ENCODE measurements around the gene IBTK. TPM values are rescaled to one million over a fixed set of nuclear protein-coding genes. Genes with fewer than 3 reads are reported as not detected.
A peak's percentile ranks its signal among the peaks of the same experiment; 100 is the strongest.

Gene IBTK
- total and polyA plus RNA-seq, 2 experiments from 2014 or later = 14.9 to 20.2 TPM

- Histone ChIP-seq H3K9me3 (ENCODE audit: low read depth) (no peaks in the 10 kb centered on the region), H3K36me3 (peaks cover 65% of the 10 kb centered on the region), H3K27me3 (no peaks in the 10 kb centered on the region), H3K4me1 (ENCODE audit: low read depth) (no peaks in the 10 kb centered on the region), H3K4me3 (no peak overlapping the region), H3K27ac (no peak overlapping the region)
- DNase-seq (ENCODE audit: low read depth in 1 of 2, low spot score in 1 of 2) = no peak
- no peak for TF ChIP-seq CTCF (IDR thresholded peaks at IDR 0.05; ENCODE audit: low read depth, low read length)
Measured at GRCh38 chr6:82217018-82217586, 30.4 kb downstream of the IBTK start.

- Histone ChIP-seq H3K36me3 (peaks cover 65% of the 10 kb centered on the region), H3K9me3 (ENCODE audit: low read depth) (no peaks in the 10 kb centered on the region), H3K4me1 (ENCODE audit: low read depth) (no peaks in the 10 kb centered on the region), H3K4me3 (no peak overlapping the region), H3K27me3 (no peaks in the 10 kb centered on the region), H3K27ac (no peak overlapping the region)
- no peak for TF ChIP-seq CTCF (IDR thresholded peaks at IDR 0.05; ENCODE audit: low read depth, low read length)
- DNase-seq (ENCODE audit: low read depth in 1 of 2, low spot score in 1 of 2) = no peak
Measured at GRCh38 chr6:82216549-82216948, 31.0 kb downstream of the IBTK start.

- peaks cover 6% of the 10 kb centered on the region for H3K4me1 ChIP-seq (ENCODE audit: low read depth)
- no peak overlapping the region for H3K27ac ChIP-seq
- H3K9me3 ChIP-seq (ENCODE audit: low read depth) = no peaks in the 10 kb centered on the region
- no peak for DNase-seq (ENCODE audit: low read depth in 1 of 2, low spot score in 1 of 2)
- H3K36me3 ChIP-seq = peaks cover 38% of the 10 kb centered on the region
- no peak overlapping the region for H3K4me3 ChIP-seq
- TF ChIP-seq CTCF (IDR thresholded peaks at IDR 0.05; ENCODE audit: low read depth, low read length) = no peak
- no peaks in the 10 kb centered on the region for H3K27me3 ChIP-seq
Measured at GRCh38 chr6:82211326-82211725, 36.2 kb downstream of the IBTK start.

- no peak for DNase-seq (ENCODE audit: low read depth in 1 of 2, low spot score in 1 of 2)
- TF ChIP-seq CTCF (IDR thresholded peaks at IDR 0.05; ENCODE audit: low read depth, low read length) = no peak
- no peaks in the 10 kb centered on the region for H3K27me3 ChIP-seq
- H3K4me3 ChIP-seq = no peak overlapping the region
- no peaks in the 10 kb centered on the region for H3K9me3 ChIP-seq (ENCODE audit: low read depth)
- no peak overlapping the region for H3K27ac ChIP-seq
- peaks cover 20% of the 10 kb centered on the region for H3K4me1 ChIP-seq (ENCODE audit: low read depth)
- H3K36me3 ChIP-seq = peaks cover 25% of the 10 kb centered on the region
Measured at GRCh38 chr6:82208913-82209312, 38.6 kb downstream of the IBTK start.

GRCh38 chr6:82205930-82206392, 41.6 kb downstream of the IBTK start:
- Histone ChIP-seq H3K27me3 (no peaks in the 10 kb centered on the region), H3K9me3 (ENCODE audit: low read depth) (no peaks in the 10 kb centered on the region), H3K36me3 (peaks cover 37% of the 10 kb centered on the region), H3K4me3 (no peak overlapping the region), H3K27ac (peak overlapping the region; percentile 60), H3K4me1 (ENCODE audit: low read depth) (peaks cover 20% of the 10 kb centered on the region)
- DNase-seq (ENCODE audit: low read depth in 1 of 2, low spot score in 1 of 2) = peak; percentile 37 to 69
- TF ChIP-seq CTCF (IDR thresholded peaks at IDR 0.05; ENCODE audit: low read depth, low read length) = no peak
